A673 (cell line): Measurements from ENCODE around the gene MSRB2.

Experiments used
- EZH2 ChIP-seq: fragments of 200-600 bp; sonication (generic); IDR thresholded peaks from 2 replicates; pipeline ENCODE4 v1.6.1; 2017; ENCODE audit warnings: borderline replicate concordance, low read depth, mild to moderate bottlenecking, mixed read lengths, antibody characterized with exemption, low read length; ENCODE audit not compliant: poor library complexity, severe bottlenecking
- TF ChIP-seq, protein P1 (sequence below): fragments of 300-800, 200-600 bp; sonication (generic); conservative IDR thresholded peaks from 2 replicates; pipeline ENCODE4 v1.5.1; 2017; ENCODE audit warnings: low read depth, mild to moderate bottlenecking, antibody characterized with exemption, low read length, moderate library complexity, mixed read lengths

DNA sequence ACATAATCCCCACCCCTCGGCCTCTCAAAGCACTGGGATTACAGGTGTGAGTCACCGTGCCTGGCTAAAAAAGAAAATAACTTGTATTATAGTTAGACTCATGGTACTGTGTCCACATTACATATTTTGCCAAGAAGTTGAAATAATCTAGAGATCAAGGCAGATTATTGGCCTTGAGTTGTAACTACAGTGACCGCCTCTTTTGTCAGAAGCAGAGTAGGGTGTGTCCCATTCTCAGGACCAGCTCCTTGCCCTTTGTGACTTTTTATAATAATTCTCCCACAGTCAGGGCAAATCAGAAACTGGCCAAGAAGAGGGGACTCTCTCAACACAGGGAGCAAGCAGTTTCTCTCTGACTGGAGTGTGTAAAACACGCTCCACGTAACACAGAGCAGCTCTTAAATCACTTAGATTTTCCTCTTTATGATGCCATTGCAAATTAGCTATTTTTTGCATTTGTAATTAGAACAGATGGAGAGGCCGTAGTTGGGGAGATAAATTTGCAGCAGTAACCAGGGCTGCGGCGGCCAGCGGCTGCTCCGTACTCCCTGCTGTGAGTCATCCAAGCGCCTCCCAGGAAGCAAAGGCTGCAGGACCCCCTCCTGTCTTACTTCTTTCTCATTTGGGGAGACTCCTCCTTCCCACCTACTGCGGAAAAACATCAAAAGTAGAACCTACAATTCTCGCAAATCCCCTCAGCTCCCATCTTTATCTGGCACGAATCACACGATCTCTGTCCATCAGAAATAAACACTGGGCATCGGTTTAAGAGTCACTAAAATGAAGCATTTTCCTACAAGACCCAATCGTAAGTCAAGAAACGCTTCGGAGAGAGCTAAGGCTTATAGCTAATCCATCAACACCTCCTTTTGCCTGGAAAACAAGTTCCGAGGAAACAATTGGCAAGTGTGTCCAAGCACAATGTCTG is 32.1 kb upstream of the MSRB2 start:
- TF ChIP-seq, protein P1, sequence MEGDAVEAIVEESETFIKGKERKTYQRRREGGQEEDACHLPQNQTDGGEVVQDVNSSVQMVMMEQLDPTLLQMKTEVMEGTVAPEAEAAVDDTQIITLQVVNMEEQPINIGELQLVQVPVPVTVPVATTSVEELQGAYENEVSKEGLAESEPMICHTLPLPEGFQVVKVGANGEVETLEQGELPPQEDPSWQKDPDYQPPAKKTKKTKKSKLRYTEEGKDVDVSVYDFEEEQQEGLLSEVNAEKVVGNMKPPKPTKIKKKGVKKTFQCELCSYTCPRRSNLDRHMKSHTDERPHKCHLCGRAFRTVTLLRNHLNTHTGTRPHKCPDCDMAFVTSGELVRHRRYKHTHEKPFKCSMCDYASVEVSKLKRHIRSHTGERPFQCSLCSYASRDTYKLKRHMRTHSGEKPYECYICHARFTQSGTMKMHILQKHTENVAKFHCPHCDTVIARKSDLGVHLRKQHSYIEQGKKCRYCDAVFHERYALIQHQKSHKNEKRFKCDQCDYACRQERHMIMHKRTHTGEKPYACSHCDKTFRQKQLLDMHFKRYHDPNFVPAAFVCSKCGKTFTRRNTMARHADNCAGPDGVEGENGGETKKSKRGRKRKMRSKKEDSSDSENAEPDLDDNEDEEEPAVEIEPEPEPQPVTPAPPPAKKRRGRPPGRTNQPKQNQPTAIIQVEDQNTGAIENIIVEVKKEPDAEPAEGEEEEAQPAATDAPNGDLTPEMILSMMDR = no peak
- no peak for TF ChIP-seq EZH2
